Transverse colon (tissue), 4 donors: ENCODE measurements around the gene CD6. TPM values are rescaled to one million over a fixed set of nuclear protein-coding genes. Genes with fewer than 3 reads are reported as not detected.

Experiments used
- DNase-seq: peaks from one replicate; pipeline ENCODE4 v3.0.0-alpha.2; 2019
- H3K27ac ChIP-seq, 4 donors: fragments of 200-600 bp; sonication (generic); 2 replicates each; pipeline ENCODE4 v1.5.1; 2016 to 2018; ENCODE audit warnings: inconsistent platforms in 4 of 4
- H3K27me3 ChIP-seq: fragments of 200-600 bp; sonication (generic); 2 replicates; pipeline ENCODE4 v1.5.1; 2017; ENCODE audit warnings: inconsistent platforms
- H3K36me3 ChIP-seq, 4 donors: fragments of 200-600 bp; sonication (generic); 2 replicates each; pipeline ENCODE4 v1.5.1; 2017 to 2019; ENCODE audit warnings: inconsistent platforms in 4 of 4
- H3K4me1 ChIP-seq, 4 donors: fragments of 200-600 bp; sonication (generic); 2 replicates each; pipeline ENCODE4 v1.5.1; 2017 to 2020; ENCODE audit warnings: inconsistent platforms in 4 of 4
- H3K4me3 ChIP-seq, 4 donors: fragments of 200-600 bp; sonication (generic); 1 replicate in 1 of 4; 2 replicates in 3 of 4; pipeline versions ENCODE4 v1.5.1 to v1.6.1; 2017 to 2019; ENCODE audit warnings: inconsistent platforms in 4 of 4
- H3K9me3 ChIP-seq, 2 donors: fragments of 200-600 bp; sonication (generic); 2 replicates each; pipeline ENCODE4 v1.5.1; 2017 to 2019; ENCODE audit warnings: inconsistent platforms in 2 of 2
- CTCF ChIP-seq, 5 experiments: fragments of 200-600 bp in 3 of 5; fragments of 450-650 bp in 2 of 5; sonication (generic) in 3 of 5; IDR thresholded peaks; 1 replicate in 2 of 5; 2 replicates in 3 of 5; pipeline ENCODE4 v1.5.1; 2016 to 2017; ENCODE audit warnings: antibody characterized with exemption in 5 of 5, inconsistent platforms in 3 of 5, mild to moderate bottlenecking in 2 of 5, moderate library complexity in 1 of 5
- EP300 ChIP-seq: sonication (generic); formaldehyde crosslinking; IDR thresholded peaks from one replicate; pipeline ENCODE4 v1.6.1; 2017; ENCODE audit warnings: antibody characterized with exemption, low read depth
- POLR2A ChIP-seq: fragments of 450-650 bp; IDR thresholded peaks from one replicate; pipeline ENCODE4 v1.6.1; 2016; ENCODE audit warnings: antibody characterized with exemption, mild to moderate bottlenecking, moderate library complexity
- POLR2AphosphoS5 ChIP-seq, 3 donors: sonication (generic); formaldehyde crosslinking; IDR thresholded peaks; one replicate each; pipeline ENCODE4 v1.6.1; 2016; ENCODE audit warnings: antibody characterized with exemption in 3 of 3
- WGBS, 2 donors: methylation state at CpG; one replicate each; pipeline ENCODE4 v1.1.5; 2018; ENCODE audit warnings: low coverage in 1 of 2; 5-methylcytosine and 5-hydroxymethylcytosine counted together
- in situ Hi-C, 4 donors: fragments of 200-750 bp; cut with MboI; loops; one replicate each; pipeline versions ENCODE4 v1.15.0 to v1.15.1; 2017; ENCODE audit warnings: low sequenced_read_pairs in 3 of 4, low pct_ligation_motif_present in 1 of 4, low pct_unique_long_range_greater_than_20kb in 1 of 4
- intact Hi-C: fragments of 100-400 bp; cut with DNase I; formaldehyde crosslinking; loops from one replicate; pipeline ENCODE4 v1.15.1; 2023; ENCODE audit warnings: low total_unique reads
- total RNA-seq, 4 donors: library from RNA; depleted of rRNA; stranded (reverse); fragments of >200 nt; gene quantifications; one replicate each; pipeline ENCODE4 v1.1.0, GENCODE V29; 2016

CD6 gene
- total RNA-seq, 4 donors from 2014 or later: 1.9 to 4.3 (median 3.0) TPM; not detected in 1

GRCh38 chr11:61052182-61052972 is 80.9 kb downstream of the CD6 start:
- no peak for DNase-seq
- Histone ChIP-seq H3K9me3 (no peaks in the 10 kb centered on the region), H3K36me3 (no peaks in the 10 kb centered on the region), H3K4me1 (no peaks in the 10 kb centered on the region), H3K27me3 (no peaks in the 10 kb centered on the region), H3K27ac (no peak overlapping the region), H3K4me3 (no peak overlapping the region)
- 91% methylated on average over 13 of the region's 13 CpGs; no CpG with 5 or more reads in 1 of the 2 donors for WGBS, 2 donors
- no peak for TF ChIP-seq EP300
- no peak for TF ChIP-seq POLR2AphosphoS5 (IDR thresholded peaks at IDR 0.05)
- no peak for TF ChIP-seq CTCF (IDR thresholded peaks at IDR 0.05)
- TF ChIP-seq POLR2A: no peak
- intact Hi-C loops: no loop called here
- in situ Hi-C loops: no loop called here

- no peaks in the 10 kb centered on the region for H3K27me3 ChIP-seq
- no peak for DNase-seq
- in situ Hi-C loops (no loop called here), intact Hi-C loops (no loop called here)
- WGBS, 2 donors: 84 to 100% methylated on average over 2 to 6 of the region's 6 CpGs
- no peak overlapping the region for H3K4me3 ChIP-seq
- no peaks in the 10 kb centered on the region for H3K4me1 ChIP-seq
- no peaks in the 10 kb centered on the region for H3K36me3 ChIP-seq
- H3K27ac ChIP-seq: no peak overlapping the region
- no peaks in the 10 kb centered on the region for H3K9me3 ChIP-seq
- TF ChIP-seq POLR2A: no peak
- no peak for TF ChIP-seq EP300
- no peak for TF ChIP-seq POLR2AphosphoS5 (IDR thresholded peaks at IDR 0.05)
- no peak for TF ChIP-seq CTCF (IDR thresholded peaks at IDR 0.05)
Observed at GRCh38 chr11:61053191-61053590, 81.7 kb downstream of the CD6 start.

- H3K36me3 ChIP-seq: no peaks in the 10 kb centered on the region
- H3K27ac ChIP-seq: no peak overlapping the region
- H3K4me1 ChIP-seq: no peaks in the 10 kb centered on the region
- DNase-seq: no peak
- in situ Hi-C loops (no loop called here), intact Hi-C loops (no loop called here)
- no peak for TF ChIP-seq POLR2A
- no peak for TF ChIP-seq POLR2AphosphoS5 (IDR thresholded peaks at IDR 0.05)
- TF ChIP-seq EP300: no peak
- no peak for TF ChIP-seq CTCF (IDR thresholded peaks at IDR 0.05)
- no peak overlapping the region for H3K4me3 ChIP-seq
- WGBS, 2 donors: 83 to 100% methylated on average over 2 to 3 of the region's 3 CpGs
- no peaks in the 10 kb centered on the region for H3K27me3 ChIP-seq
- H3K9me3 ChIP-seq: no peaks in the 10 kb centered on the region
Observed at GRCh38 chr11:61054513-61054912, 83.0 kb downstream of the CD6 start.

- Histone ChIP-seq H3K27me3 (no peaks in the 10 kb centered on the region), H3K4me1 (no peaks in the 10 kb centered on the region), H3K4me3 (no peak overlapping the region), H3K36me3 (no peaks in the 10 kb centered on the region), H3K9me3 (no peaks in the 10 kb centered on the region), H3K27ac (no peak overlapping the region)
- no peak for DNase-seq
- in situ Hi-C loops: no loop called here
- TF ChIP-seq POLR2AphosphoS5 (IDR thresholded peaks at IDR 0.05) (no peak), EP300 (no peak), CTCF (IDR thresholded peaks at IDR 0.05) (no peak), POLR2A (no peak)
- 73 to 80% methylated on average over 8 to 16 of the region's 16 CpGs for WGBS, 2 donors
- intact Hi-C loops: no loop called here
Observed at GRCh38 chr11:61054927-61055562, 83.6 kb downstream of the CD6 start.
